ENCODE data around the gene ETV6. TPM values are rescaled to one million over a fixed set of nuclear protein-coding genes. Genes with fewer than 3 reads are reported as not detected.
A peak's percentile ranks its signal among the peaks of the same experiment; 100 is the strongest.

The ETV6 gene
- total RNA-seq, 6 donors from 2014 or later = 22.2 to 93.2 (median 37.5) TPM

- Histone ChIP-seq H3K9me3 (no peaks in the 10 kb centered on the region), H3K4me3 (no peak overlapping the region), H3K27ac (no peak overlapping the region), H3K4me1 (no peaks in the 10 kb centered on the region), H3K36me3 (no peaks in the 10 kb centered on the region), H3K27me3 (no peaks in the 10 kb centered on the region)
- DNase-seq = peak in 1 of 2 donors; percentile 13
- ATAC-seq (ENCODE audit: low FRiP score in 2 of 2) = no peak
- WGBS, 2 donors = 91 to 92% methylated on average over 8 to 9 of the region's 9 CpGs
- TF ChIP-seq POLR2AphosphoS5 (IDR thresholded peaks at IDR 0.05) = no peak
- no peak for TF ChIP-seq CTCF (IDR thresholded peaks at IDR 0.05)
- no peak for TF ChIP-seq POLR2A (IDR thresholded peaks at IDR 0.05)
- no peak for TF ChIP-seq EP300 (IDR thresholded peaks at IDR 0.05)
Measured at GRCh38 chr12:11901701-11902524, 252.4 kb downstream of the ETV6 start.

GRCh38 chr12:11902525-11902875, 253.0 kb downstream of the ETV6 start:
- H3K9me3 ChIP-seq = peaks cover 0 to 4% (median 0%) of the 10 kb centered on the region in 4 donors
- no peak overlapping the region for H3K27ac ChIP-seq
- no peaks in the 10 kb centered on the region for H3K4me1 ChIP-seq
- no peak for DNase-seq
- 90 to 95% methylated on average over 4 of the region's 4 CpGs for WGBS, 2 donors
- no peaks in the 10 kb centered on the region for H3K36me3 ChIP-seq
- no peak for ATAC-seq (ENCODE audit: low FRiP score in 2 of 2)
- TF ChIP-seq CTCF (IDR thresholded peaks at IDR 0.05) = no peak
- no peak for TF ChIP-seq POLR2AphosphoS5 (IDR thresholded peaks at IDR 0.05)
- TF ChIP-seq EP300 (IDR thresholded peaks at IDR 0.05) = no peak
- no peak for TF ChIP-seq POLR2A (IDR thresholded peaks at IDR 0.05)
- H3K4me3 ChIP-seq = no peak overlapping the region
- no peaks in the 10 kb centered on the region for H3K27me3 ChIP-seq

GRCh38 chr12:11904124-11904523, 254.7 kb downstream of the ETV6 start:
- Histone ChIP-seq H3K4me1 (no peaks in the 10 kb centered on the region), H3K27ac (no peak overlapping the region), H3K36me3 (no peaks in the 10 kb centered on the region), H3K4me3 (no peak overlapping the region), H3K27me3 (no peaks in the 10 kb centered on the region), H3K9me3 (peaks cover 0 to 14% (median 7%) of the 10 kb centered on the region in 4 donors)
- TF ChIP-seq POLR2A (IDR thresholded peaks at IDR 0.05) (no peak), CTCF (IDR thresholded peaks at IDR 0.05) (no peak), POLR2AphosphoS5 (IDR thresholded peaks at IDR 0.05) (no peak), EP300 (IDR thresholded peaks at IDR 0.05) (no peak)
- DNase-seq (no peak), ATAC-seq (ENCODE audit: low FRiP score in 2 of 2) (no peak)
- 59 to 74% methylated on average over 3 of the region's 3 CpGs for WGBS, 2 donors

- Histone ChIP-seq H3K27ac (no peak overlapping the region), H3K4me3 (no peak overlapping the region), H3K36me3 (no peaks in the 10 kb centered on the region), H3K4me1 (no peaks in the 10 kb centered on the region), H3K9me3 (peaks cover 0 to 15% (median 7%) of the 10 kb centered on the region in 4 donors), H3K27me3 (no peaks in the 10 kb centered on the region)
- no peak for DNase-seq
- TF ChIP-seq CTCF (IDR thresholded peaks at IDR 0.05) (no peak), POLR2AphosphoS5 (IDR thresholded peaks at IDR 0.05) (no peak), EP300 (IDR thresholded peaks at IDR 0.05) (no peak), POLR2A (IDR thresholded peaks at IDR 0.05) (no peak)
- ATAC-seq (ENCODE audit: low FRiP score in 2 of 2) = no peak
Measured at GRCh38 chr12:11905534-11905933, 256.1 kb downstream of the ETV6 start.

Measured in upper lobe of left lung (tissue), 6 donors.